K562 (cell line): ENCODE results near the gene LAGE3. TPM values are rescaled to one million over a fixed set of nuclear protein-coding genes. Genes with fewer than 3 reads are reported as not detected.

Experiments used
- CTBP1 ChIP-seq: fragments of 450-650 bp; IDR thresholded peaks from 2 replicates; pipeline ENCODE4 v1.6.1; 2016; ENCODE audit warnings: borderline replicate concordance
- E2F6 ChIP-seq, 2 experiments: IDR thresholded peaks; 2 replicates each; pipeline ENCODE4 v1.6.1; 2011; ENCODE audit warnings: borderline replicate concordance in 1 of 2, control low read depth in 1 of 2, low read depth in 1 of 2, low read length in 1 of 2, mild to moderate bottlenecking in 1 of 2, mixed read lengths in 1 of 2, moderate library complexity in 1 of 2; ENCODE audit not compliant: insufficient read depth in 1 of 2, insufficient read length in 1 of 2, poor library complexity in 1 of 2, severe bottlenecking in 1 of 2; ENCODE audit errors: extremely low read depth in 1 of 2
- ELF1 ChIP-seq: fragments of 200-800 bp; sonication (Bioruptor generic); IDR thresholded peaks from 2 replicates; pipeline ENCODE4 v1.6.1; 2016; ENCODE audit warnings: missing genetic modification characterization, missing compliant biosample characterization
- EP300 ChIP-seq: IDR thresholded peaks from 2 replicates; pipeline ENCODE4 v1.6.1; 2012; ENCODE audit warnings: low read length, improper control_type of control experiment
- FUS ChIP-seq: fragments of 200-400 bp; formaldehyde crosslinking; optimal IDR thresholded peaks from 2 replicates; pipeline ENCODE3; 2017; ENCODE audit warnings: low read depth, low read length
- GATAD2B ChIP-seq: fragments of 450-650 bp; IDR thresholded peaks from 2 replicates; pipeline ENCODE4 v1.6.1; 2017; ENCODE audit warnings: mild to moderate bottlenecking, borderline replicate concordance
- HBP1 ChIP-seq: fragments of 450-650 bp; formaldehyde crosslinking; IDR thresholded peaks from 2 replicates; pipeline ENCODE4 v1.4.0; 2022; ENCODE audit warnings: missing genetic modification characterization
- NCOA1 ChIP-seq: fragments of 450-650 bp; IDR thresholded peaks from 2 replicates; pipeline ENCODE4 v1.6.1; 2016; ENCODE audit warnings: low read depth
- NR3C1 ChIP-seq: sonication (generic); formaldehyde crosslinking; IDR thresholded peaks from 2 replicates; pipeline ENCODE4 v1.8.1; 2022; ENCODE audit warnings: missing genetic modification reagents
- NUFIP1 ChIP-seq: fragments of 450-650 bp; IDR thresholded peaks from 2 replicates; pipeline ENCODE4 v1.6.1; 2018; ENCODE audit not compliant: partially characterized antibody
- PHTF2 ChIP-seq: fragments of 250-450 bp; sonication (Bioruptor Pico); IDR thresholded peaks from 2 replicates; pipeline ENCODE4 v1.5.0; 2021; ENCODE audit warnings: mild to moderate bottlenecking
- PURB ChIP-seq: sonication (generic); formaldehyde crosslinking; IDR thresholded peaks from 2 replicates; pipeline ENCODE4 v1.9.0; 2021; ENCODE audit warnings: low read depth, mild to moderate bottlenecking, missing genetic modification reagents
- TAF1 ChIP-seq: IDR thresholded peaks from 2 replicates; pipeline ENCODE4 v1.6.1; 2011; ENCODE audit warnings: mild to moderate bottlenecking, low read length, moderate library complexity; ENCODE audit not compliant: insufficient read depth, control insufficient read depth, severe bottlenecking; ENCODE audit errors: extremely low read depth
- TCF7L2 ChIP-seq: fragments of 150-350 bp; IDR thresholded peaks from 2 replicates; pipeline ENCODE4 v1.6.1; 2016; ENCODE audit warnings: low read depth, mild to moderate bottlenecking, low read length, moderate library complexity
- ZBTB5 ChIP-seq: fragments of 450-650 bp; IDR thresholded peaks from 2 replicates; pipeline ENCODE4 v1.6.1; 2017; ENCODE audit warnings: antibody characterized with exemption
- ZKSCAN3 ChIP-seq: fragments of 250-450 bp; sonication (Bioruptor Pico); IDR thresholded peaks from 2 replicates; pipeline ENCODE4 v1.4.0; 2020
- ZKSCAN8 ChIP-seq: fragments of 200-800 bp; sonication (Bioruptor generic); IDR thresholded peaks from 2 replicates; pipeline ENCODE4 v1.6.1; 2016; ENCODE audit warnings: missing genetic modification characterization, missing compliant biosample characterization
- ZMIZ1 ChIP-seq, 2 experiments: fragments of 150-350 bp in 1 of 2; IDR thresholded peaks; 2 replicates each; pipeline ENCODE4 v1.6.1; 2012 to 2016; ENCODE audit warnings: low read depth in 2 of 2, low read length in 2 of 2, mild to moderate bottlenecking in 1 of 2, moderate library complexity in 1 of 2
- ZNF133 ChIP-seq: fragments of 250-450 bp; sonication (Bioruptor Pico); IDR thresholded peaks from 2 replicates; pipeline ENCODE4 v1.4.0; 2020; ENCODE audit warnings: mild to moderate bottlenecking
- ZNF699 ChIP-seq: fragments of 250-450 bp; sonication (Bioruptor Pico); IDR thresholded peaks from 2 replicates; pipeline ENCODE4 v1.8.0; 2021; ENCODE audit warnings: mild to moderate bottlenecking, moderate library complexity; ENCODE audit not compliant: insufficient replicate concordance
- polyA plus RNA-seq, 8 experiments: library from polyadenylated mRNA; depleted of rRNA in 4 of 8; stranded (reverse) in 5 of 8; unstranded in 3 of 8; fragments of >200 nt; fragmentation: Nextera tagmentation in 2 of 8; fragmentation: Illumina TruSeq in 1 of 8; extraction: Ambion mirVana in 2 of 8; extraction: Trizol in 1 of 8; gene quantifications; 2 replicates each; pipeline versions ENCODE4 v1.2.1 to v1.2.3, GENCODE V29; 2011 to 2014; ENCODE audit warnings: inconsistent platforms in 1 of 8, missing spikeins in 1 of 8
- total RNA-seq, 7 experiments: library from RNA; depleted of rRNA in 6 of 7; stranded (reverse); fragments of >200 nt in 6 of 7; fragmentation: Illumina TruSeq in 2 of 7; extraction: Trizol in 2 of 7; gene quantifications; 2 replicates each; pipeline versions ENCODE4 v1.2.1 to v1.2.3, GENCODE V29; 2011 to 2021; ENCODE audit warnings: low replicate concordance in 1 of 7

LAGE3 gene
- total and polyA plus RNA-seq, 9 of the 15 experiments (the other 6 are each of a cell fraction or from before 2014, with no cell fraction given), result 28.2 to 125 (median 35.8) TPM

GRCh38 chrX:154478728-154479622, at the start of gene LAGE3 (continued):
- TF ChIP-seq ZBTB5, result no peak
- TF ChIP-seq NUFIP1, result no peak
- no peak for TF ChIP-seq ELF1 (tag)
- 0 out of 2 replicates have a peak, but pooled peaks have one; percentile 56 for TF ChIP-seq NR3C1 (CRISPR knock-in tag)
- TF ChIP-seq PURB, result no peak
- no peak; a peak in 1 of 4 replicates for TF ChIP-seq ZMIZ1 (IDR thresholded peaks at IDR 0.05; ENCODE audit: low read depth in 2 of 2, low read length in 2 of 2)
- TF ChIP-seq NCOA1, result no peak
- TF ChIP-seq TCF7L2, result no peak
- TF ChIP-seq ZNF133 (CRISPR knock-in tag), result no peak
- peak; percentile 59; the same call in 1 of the 2 replicates for TF ChIP-seq GATAD2B
- TF ChIP-seq ZKSCAN8 (CRISPR knock-in tag), result no peak
- peak; percentile 84 for TF ChIP-seq CTBP1
- TF ChIP-seq HBP1 (CRISPR knock-in tag), result no peak
- TF ChIP-seq ZKSCAN3 (CRISPR knock-in tag), result no peak
- TF ChIP-seq EP300, result peak; percentile 7; the same call in 1 of the 2 replicates
- no peak for TF ChIP-seq PHTF2 (CRISPR knock-in tag)
- TF ChIP-seq E2F6 (IDR thresholded peaks at IDR 0.05; ENCODE audit: borderline replicate concordance in 1 of 2, extremely low read depth in 1 of 2, insufficient read depth in 1 of 2, insufficient read length in 1 of 2, low read depth in 1 of 2, low read length in 1 of 2, poor library complexity in 1 of 2, severe bottlenecking in 1 of 2), result peak; percentile 99 to 100
- TF ChIP-seq TAF1, result no peak
- no peak for TF ChIP-seq ZNF699
- TF ChIP-seq FUS, result no peak
